ENCODE results near the gene ADAM11. TPM values are rescaled to one million over a fixed set of nuclear protein-coding genes. Genes with fewer than 3 reads are reported as not detected.
"Not testable (repeated sequence)": the region's sequence is repeated elsewhere in the genome, so short reads cannot be mapped to it uniquely, and the experiment has no call there.

The ADAM11 gene
- total RNA-seq = under 1 TPM; 0.10 to 0.21 TPM

GRCh38 chr17:44758414-44759085, at the start of gene ADAM11:
TSS of gene ADAM11 (plus strand) at chr17:44758988. CDS start at chr17:44759200, 212 bp downstream.
- ChIA-PET POLR2A (no interaction called here), CTCF (interaction anchor here (1.2 kb wide), 1 partner anchor 107 kb away, joined by 4 read pairs; no protein-coding TSS in a partner anchor)

- ChIA-PET POLR2A (no interaction called here), CTCF (no interaction called here)
These were observed 39.3 kb upstream of the ADAM11 start for GRCh38 chr17:44719444-44719843.

- ChIA-PET CTCF (interaction anchor here (0.7 kb wide), 1 partner anchor 33 kb away, joined by 3 read pairs; no protein-coding TSS in a partner anchor), POLR2A (no interaction called here)
These were observed 36.5 kb upstream of the ADAM11 start for GRCh38 chr17:44722254-44722653.

GRCh38 chr17:44726121-44726520, 32.7 kb upstream of the ADAM11 start:
- CTCF ChIA-PET, POLR2A ChIA-PET: not testable (repeated sequence)

- ChIA-PET CTCF (no interaction called here), POLR2A (no interaction called here)
These were observed 25.0 kb upstream of the ADAM11 start for GRCh38 chr17:44733753-44734152.

- ChIA-PET POLR2A (no interaction called here), CTCF (interaction anchor here (0.6 kb wide), 1 partner anchor 47 kb away, joined by 3 read pairs; no protein-coding TSS in a partner anchor)
These were observed 24.5 kb upstream of the ADAM11 start for GRCh38 chr17:44734272-44734671.

- POLR2A ChIA-PET = no interaction called here
- CTCF ChIA-PET = no interaction called here
These were observed 22.1 kb upstream of the ADAM11 start for GRCh38 chr17:44736551-44737240.

- POLR2A ChIA-PET = no interaction called here
- CTCF ChIA-PET = no interaction called here
These were observed 20.4 kb upstream of the ADAM11 start for GRCh38 chr17:44738214-44738906.

GRCh38 chr17:44741316-44741715, 17.5 kb upstream of the ADAM11 start:
- CTCF ChIA-PET = no interaction called here
- POLR2A ChIA-PET = no interaction called here

GRCh38 chr17:44745301-44745700, 13.5 kb upstream of the ADAM11 start:
- CTCF ChIA-PET = no interaction called here
- POLR2A ChIA-PET = no interaction called here

GRCh38 chr17:44745738-44746137, 13.1 kb upstream of the ADAM11 start:
- POLR2A ChIA-PET, CTCF ChIA-PET: not testable (repeated sequence)

- POLR2A ChIA-PET = no interaction called here
- CTCF ChIA-PET = no interaction called here
These were observed 11.2 kb upstream of the ADAM11 start for GRCh38 chr17:44747566-44747965.

GRCh38 chr17:44749076-44749979, 9.5 kb upstream of the ADAM11 start:
- CTCF ChIA-PET = no interaction called here
- POLR2A ChIA-PET = no interaction called here

GRCh38 chr17:44749980-44750318, 8.8 kb upstream of the ADAM11 start:
- ChIA-PET CTCF (no interaction called here), POLR2A (no interaction called here)

GRCh38 chr17:44751331-44751730, 7.5 kb upstream of the ADAM11 start:
- POLR2A ChIA-PET = no interaction called here
- CTCF ChIA-PET = no interaction called here

- CTCF ChIA-PET = no interaction called here
- POLR2A ChIA-PET = no interaction called here
These were observed 7.0 kb upstream of the ADAM11 start for GRCh38 chr17:44751806-44752205.

- ChIA-PET CTCF (no interaction called here), POLR2A (no interaction called here)
These were observed 5.6 kb upstream of the ADAM11 start for GRCh38 chr17:44752953-44753861.

- ChIA-PET CTCF (no interaction called here), POLR2A (no interaction called here)
These were observed 4.5 kb upstream of the ADAM11 start for GRCh38 chr17:44754276-44754675.

- CTCF ChIA-PET = interaction anchor here (1.1 kb wide), 1 partner anchor 33 kb away, joined by 3 read pairs; no protein-coding TSS in a partner anchor
- POLR2A ChIA-PET = not testable (repeated sequence)
These were observed 3.6 kb upstream of the ADAM11 start for GRCh38 chr17:44755180-44755579.

Measured in activated CD8-positive, alpha-beta memory T cell treated with anti-CD3 and anti-CD28 coated beads for 36 hours (primary cell).